Activated naive CD4-positive, alpha-beta T cell (primary cell): ENCODE data around the gene PLD5.
"Not testable (repeated sequence)": the region's sequence is repeated elsewhere in the genome, so short reads cannot be mapped to it uniquely, and the experiment has no call there.

Source experiments
- DNase-seq, 4 experiments: peaks; one replicate each; lab custom pipeline; 2025; lab: John Stamatoyannopoulos, UW

PLD5 gene

DNA sequence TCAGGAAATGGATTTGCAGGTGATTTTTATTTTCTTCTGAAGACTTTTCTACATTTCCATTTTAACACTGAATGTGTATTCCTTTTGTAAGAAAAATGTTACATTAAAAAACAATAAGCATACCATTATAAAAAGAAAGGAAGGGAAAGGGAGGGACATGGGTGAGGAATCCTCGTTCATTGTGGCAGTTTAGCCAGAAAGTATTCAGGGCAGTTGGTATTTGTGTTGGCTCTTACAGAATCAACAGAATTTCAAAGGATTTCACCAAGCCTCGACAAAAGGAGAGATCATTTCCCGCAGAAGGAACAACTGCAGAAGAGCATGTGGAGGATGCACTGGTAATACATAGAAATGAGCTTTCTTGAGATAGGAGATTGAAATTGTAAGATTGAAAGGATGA lies 35.0 kb downstream of the PLD5 start:
- DNase-seq = no peak

DNA sequence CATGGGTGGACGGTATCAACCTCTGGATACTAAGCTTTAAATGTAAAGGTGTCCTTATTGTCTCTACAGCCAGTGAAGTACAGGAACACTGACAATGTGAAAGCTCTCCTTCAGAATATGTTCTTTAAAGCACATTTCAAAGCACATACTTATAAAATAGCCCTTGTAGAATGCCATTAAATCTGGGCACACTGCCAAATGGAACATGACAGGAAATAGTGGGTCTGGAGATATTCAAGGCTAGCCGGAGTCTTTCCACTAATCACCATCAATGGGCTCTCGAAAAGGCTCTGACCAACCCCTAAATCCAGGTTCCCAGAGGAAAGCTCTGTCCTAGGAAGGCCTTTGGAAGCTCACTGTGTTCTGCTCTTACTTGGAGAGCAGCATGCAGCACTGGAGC lies 46.6 kb downstream of the PLD5 start:
- DNase-seq = no peak

DNA sequence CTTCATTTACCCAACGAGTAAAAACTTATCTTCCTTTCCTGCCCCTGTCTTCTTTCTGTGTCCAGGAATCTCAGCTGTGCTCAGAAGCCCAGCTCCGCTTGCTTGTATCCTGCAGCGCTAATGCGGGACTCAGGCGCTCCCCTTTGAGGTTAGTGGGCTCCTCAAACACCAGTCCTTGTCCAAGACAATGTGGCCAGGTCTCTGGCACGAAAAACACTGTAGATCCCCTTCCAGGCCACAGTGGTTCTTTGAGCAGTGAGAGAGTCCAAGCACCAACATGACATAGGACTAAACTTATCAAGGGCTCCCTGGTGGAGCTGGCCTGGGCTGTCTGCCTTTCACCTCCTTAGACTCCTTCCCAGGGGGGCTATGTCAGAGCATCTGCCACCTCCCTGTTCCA lies 53.7 kb downstream of the PLD5 start:
- no peak for DNase-seq

- no peak for DNase-seq
These were observed 55.7 kb downstream of the PLD5 start for GRCh38 chr1:242468784-242469183.

DNA sequence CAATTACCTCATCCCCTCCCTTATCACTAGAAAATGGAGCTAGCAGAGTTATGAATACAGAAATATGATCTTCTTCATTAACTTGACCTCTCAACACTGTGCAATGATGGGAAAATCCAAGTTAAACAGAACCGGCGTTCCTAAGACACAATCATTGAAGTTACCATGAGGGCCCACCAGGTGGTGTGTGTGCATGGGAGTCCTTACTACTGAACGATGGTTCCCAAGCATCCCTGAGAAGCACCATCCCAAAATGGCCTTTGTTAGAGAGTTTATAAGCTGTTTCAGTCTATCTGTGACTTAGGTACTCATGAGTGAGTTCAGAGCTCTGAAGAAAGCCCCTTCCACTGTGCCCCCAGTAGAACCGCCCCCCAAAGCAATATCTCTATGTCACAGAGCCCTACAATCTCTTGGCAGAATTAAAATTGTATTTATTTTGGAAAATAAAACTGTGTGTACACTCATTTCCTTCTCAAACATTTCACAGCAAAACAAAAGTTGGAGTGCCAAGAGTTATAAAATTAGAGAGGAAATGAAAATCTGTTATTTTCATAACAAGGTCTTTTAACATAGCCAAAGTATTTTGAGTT lies 56.8 kb downstream of the PLD5 start:
- DNase-seq = no peak

- no peak for DNase-seq
These were observed 61.6 kb downstream of the PLD5 start for GRCh38 chr1:242462867-242463266.

GRCh38 chr1:242459740-242460139 lies 64.8 kb downstream of the PLD5 start:
- not testable (repeated sequence) for DNase-seq

DNA sequence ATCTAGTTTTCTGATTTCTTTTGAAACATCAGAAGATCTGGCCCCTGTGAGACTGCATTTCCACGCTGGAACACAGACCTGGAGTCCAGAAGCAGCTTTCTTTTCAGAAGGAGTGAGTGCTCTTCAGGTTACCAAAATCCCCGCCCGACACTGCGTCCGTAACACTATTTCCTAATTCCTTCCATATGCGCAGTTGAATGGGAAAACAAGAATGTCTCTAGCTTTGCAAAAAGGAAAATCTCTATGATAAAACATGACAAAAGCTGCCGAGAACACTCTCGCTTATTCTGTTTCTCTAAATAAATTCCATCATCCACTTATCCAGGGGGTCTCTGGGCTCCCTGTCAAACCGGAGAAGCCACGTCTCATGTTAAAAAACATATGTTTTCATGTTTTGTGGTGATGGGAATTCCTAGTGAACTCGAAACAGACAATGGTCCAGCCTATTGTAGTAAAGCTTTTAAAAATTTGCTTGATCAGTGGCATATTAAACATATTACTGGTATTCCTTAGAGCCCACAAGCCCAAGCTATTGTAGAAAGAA lies 67.7 kb downstream of the PLD5 start:
- no peak for DNase-seq

GRCh38 chr1:242455052-242455361 lies 69.5 kb downstream of the PLD5 start:
- no peak for DNase-seq

GRCh38 chr1:242454262-242455051 lies 70.0 kb downstream of the PLD5 start:
- no peak for DNase-seq

DNA sequence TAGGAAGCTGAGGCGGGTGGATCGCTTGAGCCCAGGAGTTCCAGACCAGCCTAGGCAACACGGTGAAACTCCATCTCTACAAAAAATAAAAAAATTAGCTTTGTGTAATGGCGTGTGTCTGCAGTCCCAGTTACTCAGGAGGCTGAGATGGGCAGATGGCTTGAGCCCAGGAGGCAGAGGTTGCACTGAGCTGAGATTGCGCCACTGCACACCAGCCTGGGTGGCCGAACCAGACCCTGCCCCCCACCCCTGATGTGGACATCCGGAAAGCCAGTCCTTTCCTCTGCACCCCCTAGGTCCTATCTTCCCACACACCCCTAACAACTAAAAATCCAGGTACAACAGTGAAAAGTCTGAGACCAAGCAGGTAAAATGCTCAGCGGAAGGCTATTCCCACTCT lies 71.9 kb downstream of the PLD5 start:
- no peak for DNase-seq

DNA sequence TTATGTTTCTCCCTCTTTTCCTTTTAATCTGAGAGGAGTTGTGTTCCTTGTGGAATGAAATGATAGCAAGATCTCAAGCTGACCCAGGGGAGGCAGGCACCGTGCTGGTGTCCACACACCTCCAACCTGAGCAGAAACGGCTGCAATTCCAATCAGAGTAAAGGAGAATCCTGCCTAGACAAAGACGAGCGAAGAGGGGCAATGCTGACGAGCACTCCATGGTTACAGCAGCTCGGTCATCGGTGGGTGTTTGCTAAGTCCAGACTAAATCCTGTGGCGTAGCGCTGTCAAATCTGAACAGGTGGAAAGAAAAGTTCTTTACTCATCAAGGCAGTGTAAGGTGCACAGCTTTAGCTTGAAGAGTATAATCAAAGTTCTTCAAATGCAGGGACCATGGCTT lies 74.8 kb downstream of the PLD5 start:
- no peak for DNase-seq

DNA sequence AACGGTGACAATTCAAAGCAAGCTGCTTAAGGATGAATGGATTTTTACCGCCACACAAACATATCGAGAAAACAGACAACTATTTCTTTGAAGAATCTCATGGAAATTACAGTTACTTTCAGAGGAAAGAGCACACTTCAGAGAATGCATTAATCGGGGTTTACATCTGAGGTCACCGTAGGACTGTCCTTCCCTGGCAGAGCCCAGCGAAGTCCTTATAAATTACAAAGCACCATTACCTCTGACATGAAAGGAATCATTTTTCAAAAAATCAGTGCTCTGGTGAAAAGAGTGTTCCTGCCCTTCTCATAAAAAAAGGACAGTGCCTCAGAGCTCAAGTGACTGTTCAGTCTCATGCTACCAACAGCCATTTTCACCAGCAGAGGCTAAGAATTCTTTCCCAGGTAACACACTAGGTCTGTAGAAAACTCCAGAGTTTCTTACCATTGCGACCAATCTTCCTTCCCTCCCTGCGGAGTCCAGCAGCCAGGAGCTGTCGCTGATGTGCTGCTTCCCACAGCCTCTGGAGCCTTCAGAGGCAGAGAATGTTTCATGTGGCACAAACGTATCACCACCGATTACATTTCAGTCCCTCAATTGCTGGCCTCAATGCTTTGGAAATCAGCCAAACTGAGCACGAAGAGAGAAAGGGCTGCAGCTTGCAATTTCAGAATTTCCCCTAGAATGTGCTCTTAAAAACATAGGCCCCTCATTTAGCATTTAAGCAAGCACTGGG lies 75.4 kb downstream of the PLD5 start:
- DNase-seq = no peak

DNA sequence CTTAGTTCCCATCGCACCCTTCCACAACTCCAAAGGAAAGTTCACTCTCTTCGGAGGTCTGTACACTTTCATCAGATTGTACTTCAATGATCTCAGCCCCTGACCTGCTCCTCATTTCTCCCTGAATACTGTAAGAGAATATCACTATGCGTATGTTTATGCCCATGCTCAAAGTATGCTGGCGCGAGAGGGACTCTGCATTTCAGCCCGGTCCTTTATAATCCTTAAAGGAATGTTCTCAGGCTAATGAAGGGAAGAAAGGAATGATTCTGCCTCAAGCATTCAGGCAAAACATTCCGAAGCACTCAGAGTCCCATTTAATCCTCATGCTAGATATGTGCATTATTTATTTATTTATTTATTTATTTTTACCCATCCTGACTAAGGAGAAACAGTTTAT lies 76.8 kb downstream of the PLD5 start:
- DNase-seq = no peak

- DNase-seq = no peak
These were observed 83.7 kb downstream of the PLD5 start for GRCh38 chr1:242440757-242441156.

- DNase-seq = no peak
These were observed 89.3 kb downstream of the PLD5 start for GRCh38 chr1:242435200-242435599.

- DNase-seq = no peak
These were observed 91.9 kb downstream of the PLD5 start for GRCh38 chr1:242432491-242433095.

- DNase-seq = no peak
These were observed 92.7 kb downstream of the PLD5 start for GRCh38 chr1:242431786-242432185.

- DNase-seq = no peak
These were observed 93.5 kb downstream of the PLD5 start for GRCh38 chr1:242430956-242431355.

DNA sequence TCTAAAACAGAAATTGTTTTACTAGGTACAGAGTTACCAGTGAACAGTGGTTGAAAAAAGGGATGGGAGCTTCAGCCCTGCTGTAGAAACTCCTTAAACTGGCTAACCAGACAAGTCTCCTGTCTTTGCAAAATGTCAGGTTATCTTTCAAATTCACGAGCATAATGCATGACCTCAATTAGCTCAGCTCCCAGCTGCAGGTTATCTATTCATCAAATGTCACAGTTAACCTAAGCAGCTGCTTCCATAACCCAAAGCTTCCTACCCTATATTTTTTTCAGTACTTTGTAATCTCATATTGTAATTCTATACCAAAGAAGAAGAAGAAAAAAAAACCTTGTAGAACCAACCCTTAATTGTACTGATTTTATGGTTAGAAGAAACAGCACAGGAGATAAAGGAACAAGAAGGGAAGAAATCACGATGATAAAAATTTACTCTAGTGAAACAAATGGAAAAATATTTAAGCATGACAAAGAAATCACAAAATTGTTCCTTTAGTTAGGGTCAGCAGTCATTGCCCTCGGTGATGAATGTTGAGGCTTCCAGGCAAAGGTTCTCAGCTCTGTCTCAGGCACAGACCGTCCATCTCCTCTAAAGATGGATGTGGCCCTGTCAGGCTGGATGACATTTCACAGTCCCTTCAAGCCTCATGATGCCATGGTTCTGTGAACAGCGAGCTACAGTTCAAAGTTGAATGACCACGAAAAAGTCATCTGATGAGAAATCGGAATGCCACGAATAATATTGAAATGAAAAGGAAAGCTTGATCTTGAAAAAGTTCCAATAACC lies 95.9 kb downstream of the PLD5 start:
- DNase-seq = no peak

DNA sequence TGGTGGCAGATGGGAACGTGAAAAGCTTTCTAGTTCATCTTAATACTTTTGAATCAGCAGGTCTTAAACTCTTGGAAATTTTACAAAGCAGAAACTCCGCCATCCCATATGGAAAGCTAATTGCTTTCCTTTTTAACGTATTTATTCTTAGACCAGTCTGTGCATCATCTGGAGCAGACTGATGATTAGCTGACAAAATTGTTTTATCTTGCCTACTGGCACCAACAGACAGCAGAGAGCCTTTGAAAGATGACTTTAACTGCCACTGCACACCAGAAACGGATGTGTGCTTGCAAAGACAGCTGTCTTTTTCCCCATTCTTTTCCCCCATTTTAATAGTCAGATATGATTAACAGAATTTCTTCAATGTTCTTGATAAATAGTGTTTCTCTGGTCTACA lies 97.0 kb downstream of the PLD5 start:
- no peak for DNase-seq
